ENCODE measurements around the gene FYB1. TPM values are rescaled to one million over a fixed set of nuclear protein-coding genes. Genes with fewer than 3 reads are reported as not detected.

The FYB1 gene
- total and polyA plus RNA-seq, 2 experiments from 2014 or later: not detected

DNA sequence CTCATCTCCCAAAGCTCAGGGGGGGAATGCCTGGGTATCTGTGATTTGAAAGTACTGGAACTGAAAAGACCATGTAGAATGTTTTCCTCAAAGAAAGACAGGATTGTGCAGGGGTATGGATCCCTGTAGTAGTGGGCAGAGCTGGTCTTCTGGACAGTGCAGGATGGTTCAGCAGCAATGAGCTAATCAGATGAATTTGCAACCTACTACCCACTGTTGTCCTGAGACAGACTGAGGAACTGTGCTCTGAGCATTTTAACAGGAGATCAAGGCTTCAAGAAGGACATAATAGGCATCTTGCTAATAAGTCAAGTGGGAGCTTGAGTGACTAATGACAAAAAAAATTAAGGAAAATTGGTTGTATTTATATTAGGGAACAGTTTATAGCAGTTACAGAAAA lies 61.7 kb downstream of the FYB1 start:
- H3K4me2 ChIP-seq: no peak overlapping the region

More for the DNA sequence above, 61.7 kb downstream of the FYB1 start:
- H3K36me3 ChIP-seq (ENCODE audit: insufficient read depth): no peaks in the 10 kb centered on the region
- no peak overlapping the region for H3K27ac ChIP-seq (ENCODE audit: low read depth)
- DNase-seq (ENCODE audit: low spot score) (no peak), ATAC-seq (no peak)
- H3K27me3 ChIP-seq (ENCODE audit: insufficient read depth): no peaks in the 10 kb centered on the region
- no peak overlapping the region for H2AFZ ChIP-seq
- Mint-ChIP-seq H3K27ac (no peak overlapping the region), H3K4me1 (no peaks in the 10 kb centered on the region), H3K4me3 (no peak overlapping the region), H3K36me3 (ENCODE audit: low read depth) (no peaks in the 10 kb centered on the region), H3K9me3 (no peaks in the 10 kb centered on the region; the same call in 2 of the 3 replicates), H3K27me3 (ENCODE audit: insufficient read depth, low read depth, poor library complexity) (no peaks in the 10 kb centered on the region)
- no peak for TF ChIP-seq ZNF114 (CRISPR knock-in tag; IDR thresholded peaks at IDR 0.05)
- TF ChIP-seq, protein P1, sequence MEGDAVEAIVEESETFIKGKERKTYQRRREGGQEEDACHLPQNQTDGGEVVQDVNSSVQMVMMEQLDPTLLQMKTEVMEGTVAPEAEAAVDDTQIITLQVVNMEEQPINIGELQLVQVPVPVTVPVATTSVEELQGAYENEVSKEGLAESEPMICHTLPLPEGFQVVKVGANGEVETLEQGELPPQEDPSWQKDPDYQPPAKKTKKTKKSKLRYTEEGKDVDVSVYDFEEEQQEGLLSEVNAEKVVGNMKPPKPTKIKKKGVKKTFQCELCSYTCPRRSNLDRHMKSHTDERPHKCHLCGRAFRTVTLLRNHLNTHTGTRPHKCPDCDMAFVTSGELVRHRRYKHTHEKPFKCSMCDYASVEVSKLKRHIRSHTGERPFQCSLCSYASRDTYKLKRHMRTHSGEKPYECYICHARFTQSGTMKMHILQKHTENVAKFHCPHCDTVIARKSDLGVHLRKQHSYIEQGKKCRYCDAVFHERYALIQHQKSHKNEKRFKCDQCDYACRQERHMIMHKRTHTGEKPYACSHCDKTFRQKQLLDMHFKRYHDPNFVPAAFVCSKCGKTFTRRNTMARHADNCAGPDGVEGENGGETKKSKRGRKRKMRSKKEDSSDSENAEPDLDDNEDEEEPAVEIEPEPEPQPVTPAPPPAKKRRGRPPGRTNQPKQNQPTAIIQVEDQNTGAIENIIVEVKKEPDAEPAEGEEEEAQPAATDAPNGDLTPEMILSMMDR (conservative IDR thresholded peaks at IDR 0.05; ENCODE audit: low read depth in 2 of 2): no peak
- TF ChIP-seq, protein P2, sequence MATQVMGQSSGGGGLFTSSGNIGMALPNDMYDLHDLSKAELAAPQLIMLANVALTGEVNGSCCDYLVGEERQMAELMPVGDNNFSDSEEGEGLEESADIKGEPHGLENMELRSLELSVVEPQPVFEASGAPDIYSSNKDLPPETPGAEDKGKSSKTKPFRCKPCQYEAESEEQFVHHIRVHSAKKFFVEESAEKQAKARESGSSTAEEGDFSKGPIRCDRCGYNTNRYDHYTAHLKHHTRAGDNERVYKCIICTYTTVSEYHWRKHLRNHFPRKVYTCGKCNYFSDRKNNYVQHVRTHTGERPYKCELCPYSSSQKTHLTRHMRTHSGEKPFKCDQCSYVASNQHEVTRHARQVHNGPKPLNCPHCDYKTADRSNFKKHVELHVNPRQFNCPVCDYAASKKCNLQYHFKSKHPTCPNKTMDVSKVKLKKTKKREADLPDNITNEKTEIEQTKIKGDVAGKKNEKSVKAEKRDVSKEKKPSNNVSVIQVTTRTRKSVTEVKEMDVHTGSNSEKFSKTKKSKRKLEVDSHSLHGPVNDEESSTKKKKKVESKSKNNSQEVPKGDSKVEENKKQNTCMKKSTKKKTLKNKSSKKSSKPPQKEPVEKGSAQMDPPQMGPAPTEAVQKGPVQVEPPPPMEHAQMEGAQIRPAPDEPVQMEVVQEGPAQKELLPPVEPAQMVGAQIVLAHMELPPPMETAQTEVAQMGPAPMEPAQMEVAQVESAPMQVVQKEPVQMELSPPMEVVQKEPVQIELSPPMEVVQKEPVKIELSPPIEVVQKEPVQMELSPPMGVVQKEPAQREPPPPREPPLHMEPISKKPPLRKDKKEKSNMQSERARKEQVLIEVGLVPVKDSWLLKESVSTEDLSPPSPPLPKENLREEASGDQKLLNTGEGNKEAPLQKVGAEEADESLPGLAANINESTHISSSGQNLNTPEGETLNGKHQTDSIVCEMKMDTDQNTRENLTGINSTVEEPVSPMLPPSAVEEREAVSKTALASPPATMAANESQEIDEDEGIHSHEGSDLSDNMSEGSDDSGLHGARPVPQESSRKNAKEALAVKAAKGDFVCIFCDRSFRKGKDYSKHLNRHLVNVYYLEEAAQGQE (IDR thresholded peaks at IDR 0.05; ENCODE audit: unreplicated experiment): no peak
- no peak for TF ChIP-seq JUNB (IDR thresholded peaks at IDR 0.05; ENCODE audit: unreplicated experiment)
- no peak for TF ChIP-seq NANOG (IDR thresholded peaks at IDR 0.05; ENCODE audit: borderline replicate concordance)
- TF ChIP-seq ZNF331 (CRISPR knock-in tag; IDR thresholded peaks at IDR 0.05; ENCODE audit: low read depth): no peak
- TF ChIP-seq, protein P3, sequence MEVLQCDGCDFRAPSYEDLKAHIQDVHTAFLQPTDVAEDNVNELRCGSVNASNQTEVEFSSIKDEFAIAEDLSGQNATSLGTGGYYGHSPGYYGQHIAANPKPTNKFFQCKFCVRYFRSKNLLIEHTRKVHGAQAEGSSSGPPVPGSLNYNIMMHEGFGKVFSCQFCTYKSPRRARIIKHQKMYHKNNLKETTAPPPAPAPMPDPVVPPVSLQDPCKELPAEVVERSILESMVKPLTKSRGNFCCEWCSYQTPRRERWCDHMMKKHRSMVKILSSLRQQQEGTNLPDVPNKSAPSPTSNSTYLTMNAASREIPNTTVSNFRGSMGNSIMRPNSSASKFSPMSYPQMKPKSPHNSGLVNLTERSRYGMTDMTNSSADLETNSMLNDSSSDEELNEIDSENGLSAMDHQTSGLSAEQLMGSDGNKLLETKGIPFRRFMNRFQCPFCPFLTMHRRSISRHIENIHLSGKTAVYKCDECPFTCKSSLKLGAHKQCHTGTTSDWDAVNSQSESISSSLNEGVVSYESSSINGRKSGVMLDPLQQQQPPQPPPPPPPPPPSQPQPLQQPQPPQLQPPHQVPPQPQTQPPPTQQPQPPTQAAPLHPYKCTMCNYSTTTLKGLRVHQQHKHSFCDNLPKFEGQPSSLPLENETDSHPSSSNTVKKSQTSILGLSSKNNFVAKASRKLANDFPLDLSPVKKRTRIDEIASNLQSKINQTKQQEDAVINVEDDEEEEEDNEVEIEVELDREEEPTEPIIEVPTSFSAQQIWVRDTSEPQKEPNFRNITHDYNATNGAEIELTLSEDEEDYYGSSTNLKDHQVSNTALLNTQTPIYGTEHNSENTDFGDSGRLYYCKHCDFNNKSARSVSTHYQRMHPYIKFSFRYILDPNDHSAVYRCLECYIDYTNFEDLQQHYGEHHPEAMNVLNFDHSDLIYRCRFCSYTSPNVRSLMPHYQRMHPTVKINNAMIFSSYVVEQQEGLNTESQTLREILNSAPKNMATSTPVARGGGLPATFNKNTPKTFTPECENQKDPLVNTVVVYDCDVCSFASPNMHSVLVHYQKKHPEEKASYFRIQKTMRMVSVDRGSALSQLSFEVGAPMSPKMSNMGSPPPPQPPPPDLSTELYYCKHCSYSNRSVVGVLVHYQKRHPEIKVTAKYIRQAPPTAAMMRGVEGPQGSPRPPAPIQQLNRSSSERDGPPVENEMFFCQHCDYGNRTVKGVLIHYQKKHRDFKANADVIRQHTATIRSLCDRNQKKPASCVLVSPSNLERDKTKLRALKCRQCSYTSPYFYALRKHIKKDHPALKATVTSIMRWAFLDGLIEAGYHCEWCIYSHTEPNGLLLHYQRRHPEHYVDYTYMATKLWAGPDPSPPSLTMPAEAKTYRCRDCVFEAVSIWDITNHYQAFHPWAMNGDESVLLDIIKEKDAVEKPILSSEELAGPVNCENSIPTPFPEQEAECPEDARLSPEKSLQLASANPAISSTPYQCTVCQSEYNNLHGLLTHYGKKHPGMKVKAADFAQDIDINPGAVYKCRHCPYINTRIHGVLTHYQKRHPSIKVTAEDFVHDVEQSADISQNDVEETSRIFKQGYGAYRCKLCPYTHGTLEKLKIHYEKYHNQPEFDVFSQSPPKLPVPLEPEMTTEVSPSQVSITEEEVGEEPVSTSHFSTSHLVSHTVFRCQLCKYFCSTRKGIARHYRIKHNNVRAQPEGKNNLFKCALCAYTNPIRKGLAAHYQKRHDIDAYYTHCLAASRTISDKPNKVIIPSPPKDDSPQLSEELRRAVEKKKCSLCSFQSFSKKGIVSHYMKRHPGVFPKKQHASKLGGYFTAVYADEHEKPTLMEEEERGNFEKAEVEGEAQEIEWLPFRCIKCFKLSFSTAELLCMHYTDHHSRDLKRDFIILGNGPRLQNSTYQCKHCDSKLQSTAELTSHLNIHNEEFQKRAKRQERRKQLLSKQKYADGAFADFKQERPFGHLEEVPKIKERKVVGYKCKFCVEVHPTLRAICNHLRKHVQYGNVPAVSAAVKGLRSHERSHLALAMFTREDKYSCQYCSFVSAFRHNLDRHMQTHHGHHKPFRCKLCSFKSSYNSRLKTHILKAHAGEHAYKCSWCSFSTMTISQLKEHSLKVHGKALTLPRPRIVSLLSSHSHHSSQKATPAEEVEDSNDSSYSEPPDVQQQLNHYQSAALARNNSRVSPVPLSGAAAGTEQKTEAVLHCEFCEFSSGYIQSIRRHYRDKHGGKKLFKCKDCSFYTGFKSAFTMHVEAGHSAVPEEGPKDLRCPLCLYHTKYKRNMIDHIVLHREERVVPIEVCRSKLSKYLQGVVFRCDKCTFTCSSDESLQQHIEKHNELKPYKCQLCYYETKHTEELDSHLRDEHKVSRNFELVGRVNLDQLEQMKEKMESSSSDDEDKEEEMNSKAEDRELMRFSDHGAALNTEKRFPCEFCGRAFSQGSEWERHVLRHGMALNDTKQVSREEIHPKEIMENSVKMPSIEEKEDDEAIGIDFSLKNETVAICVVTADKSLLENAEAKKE (CRISPR knock-in tag; IDR thresholded peaks at IDR 0.05): no peak
- TF ChIP-seq, protein P4, sequence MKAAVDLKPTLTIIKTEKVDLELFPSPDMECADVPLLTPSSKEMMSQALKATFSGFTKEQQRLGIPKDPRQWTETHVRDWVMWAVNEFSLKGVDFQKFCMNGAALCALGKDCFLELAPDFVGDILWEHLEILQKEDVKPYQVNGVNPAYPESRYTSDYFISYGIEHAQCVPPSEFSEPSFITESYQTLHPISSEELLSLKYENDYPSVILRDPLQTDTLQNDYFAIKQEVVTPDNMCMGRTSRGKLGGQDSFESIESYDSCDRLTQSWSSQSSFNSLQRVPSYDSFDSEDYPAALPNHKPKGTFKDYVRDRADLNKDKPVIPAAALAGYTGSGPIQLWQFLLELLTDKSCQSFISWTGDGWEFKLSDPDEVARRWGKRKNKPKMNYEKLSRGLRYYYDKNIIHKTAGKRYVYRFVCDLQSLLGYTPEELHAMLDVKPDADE (IDR thresholded peaks at IDR 0.05): no peak
- H3F3A ChIP-seq (replicated peaks; ENCODE audit: low read depth): no peaks in the 10 kb centered on the region
- no peaks in the 10 kb centered on the region for H3K4me1 ChIP-seq (ENCODE audit: insufficient read depth)
- no peaks in the 10 kb centered on the region for H3K79me2 ChIP-seq (replicated peaks; ENCODE audit: insufficient read depth)
- 0 out of 2 replicates have a peak, but pooled peaks cover 5% of the 10 kb centered on the region for H3K9me2 ChIP-seq (ENCODE audit: insufficient read depth)
- H3K4me3 ChIP-seq: no peak overlapping the region
- no peaks in the 10 kb centered on the region for H4K20me1 ChIP-seq (replicated peaks; ENCODE audit: insufficient read depth)

Measured in GM23338 (cell line).